GM21825 (cell line): ENCODE measurements around the gene UTP14A.
"Not testable (repeated sequence)": the region's sequence is repeated elsewhere in the genome, so short reads cannot be mapped to it uniquely, and the experiment has no call there.

ENCODE experiments used
- ATAC-seq: cut with Tn5 transposase; IDR thresholded peaks from one replicate; pipeline ENCODE4 v1.9.1; 2021; ENCODE audit warnings: mild to moderate bottlenecking, moderate library complexity; ENCODE audit not compliant: unreplicated experiment

The UTP14A gene

GRCh38 chrX:129905787-129906580, at the start of gene UTP14A:
TSS of gene UTP14A (plus strand) at chrX:129906164. CDS start at chrX:129906211, 47 bp downstream.
- ATAC-seq = peak; percentile 95

GRCh38 chrX:129859134-129859533, 46.8 kb upstream of the UTP14A start:
- not testable (repeated sequence) for ATAC-seq

GRCh38 chrX:129866321-129866720, 39.6 kb upstream of the UTP14A start:
- ATAC-seq = not testable (repeated sequence)

- ATAC-seq = no peak
These were observed 33.4 kb upstream of the UTP14A start for GRCh38 chrX:129872524-129872923.

- no peak for ATAC-seq
These were observed 30.3 kb upstream of the UTP14A start for GRCh38 chrX:129875669-129876068.

GRCh38 chrX:129876771-129877305, 29.1 kb upstream of the UTP14A start:
- no peak for ATAC-seq

- ATAC-seq = no peak
These were observed 28.6 kb upstream of the UTP14A start for GRCh38 chrX:129877401-129877800.

- no peak for ATAC-seq
These were observed 5.9 kb upstream of the UTP14A start for GRCh38 chrX:129900054-129900453.

GRCh38 chrX:129908636-129909035, 2.7 kb downstream of the UTP14A start:
- no peak for ATAC-seq

- no peak for ATAC-seq
These were observed 19.5 kb downstream of the UTP14A start for GRCh38 chrX:129925305-129926092.

GRCh38 chrX:129930941-129931410, 25.0 kb downstream of the UTP14A start:
- ATAC-seq = no peak

GRCh38 chrX:129931411-129932015, 25.5 kb downstream of the UTP14A start:
- ATAC-seq = peak; percentile 68

GRCh38 chrX:129932016-129932820, 26.3 kb downstream of the UTP14A start:
- ATAC-seq = peak; percentile 57

- ATAC-seq = peak; percentile 5
These were observed 26.9 kb downstream of the UTP14A start for GRCh38 chrX:129932821-129933321.

- no peak for ATAC-seq
These were observed 27.7 kb downstream of the UTP14A start for GRCh38 chrX:129933700-129934099.

- ATAC-seq = no peak
These were observed 28.5 kb downstream of the UTP14A start for GRCh38 chrX:129934461-129934860.

- no peak for ATAC-seq
These were observed 29.0 kb downstream of the UTP14A start for GRCh38 chrX:129934952-129935351.

GRCh38 chrX:129938081-129938480, 32.1 kb downstream of the UTP14A start:
- ATAC-seq = no peak

- no peak for ATAC-seq
These were observed 34.0 kb downstream of the UTP14A start for GRCh38 chrX:129939986-129940385.

GRCh38 chrX:129940721-129941120, 34.8 kb downstream of the UTP14A start:
- ATAC-seq = no peak
